HEK293 (cell line): ENCODE results near the gene MBP.
A peak's percentile ranks its signal among the peaks of the same experiment; 100 is the strongest.

Experiments used
- CTCF ChIA-PET: fragments of 350-600 bp; formaldehyde crosslinking; extraction: SDS; loops from one replicate; lab custom pipeline; 2021; ENCODE audit warnings: antibody characterized with exemption; lab: Yijun Ruan, JAX
- POLR2A ChIA-PET: fragments of 300-600 bp; formaldehyde crosslinking; extraction: SDS; loops from one replicate; lab custom pipeline; 2020; ENCODE audit warnings: antibody characterized with exemption, inconsistent platforms; lab: Yijun Ruan, JAX
- H3K27ac ChIP-seq: fragments of 200-500 bp; sonication (Bioruptor generic); 2 replicates; pipeline ENCODE4 v1.5.1; 2014; ENCODE audit warnings: low read depth, low read length, control low read depth, inconsistent platforms; ENCODE audit errors: extremely low read depth
- H3K36me3 ChIP-seq, 2 experiments: fragments of 200-500 bp in 1 of 2; sonication (Bioruptor generic) in 1 of 2; 1 replicate in 1 of 2; 2 replicates in 1 of 2; pipeline ENCODE4 v1.5.1; 2014 to 2017; ENCODE audit warnings: inconsistent platforms in 2 of 2, low read length in 2 of 2; ENCODE audit not compliant: control insufficient read depth in 2 of 2, insufficient read depth in 1 of 2
- H3K4me1 ChIP-seq: fragments of 200-500 bp; sonication (Bioruptor generic); 2 replicates; pipeline ENCODE4 v1.5.1; 2014; ENCODE audit warnings: mild to moderate bottlenecking, low read length, inconsistent platforms; ENCODE audit not compliant: control insufficient read depth, insufficient read depth
- H3K4me3 ChIP-seq: 2 replicates; pipeline ENCODE4 v1.5.1; 2011; ENCODE audit warnings: low read depth, mild to moderate bottlenecking, control low read depth, low read length, moderate library complexity
- H3K9me3 ChIP-seq: fragments of 200-500 bp; sonication (Bioruptor generic); 2 replicates; pipeline ENCODE4 v1.5.1; 2014; ENCODE audit warnings: low read depth, low read length, inconsistent platforms; ENCODE audit not compliant: control insufficient read depth, insufficient read depth
- KLF1 ChIP-seq: fragments of 450-650 bp; formaldehyde crosslinking; IDR thresholded peaks from 2 replicates; pipeline ENCODE4 v1.5.1; 2016; ENCODE audit warnings: missing biosample characterization, missing genetic modification characterization
- PRDM1 ChIP-seq: fragments of 450-650 bp; formaldehyde crosslinking; IDR thresholded peaks from 2 replicates; pipeline ENCODE4; 2016; ENCODE audit warnings: missing biosample characterization, missing genetic modification characterization
- SP3 ChIP-seq: fragments of 450-650 bp; formaldehyde crosslinking; IDR thresholded peaks from 2 replicates; pipeline ENCODE4 v1.5.1; 2016; ENCODE audit warnings: missing biosample characterization, missing genetic modification characterization
- TRIM28 ChIP-seq: IDR thresholded peaks from 2 replicates; pipeline ENCODE4 v1.6.1; 2011; ENCODE audit warnings: low read length, control low read depth, borderline replicate concordance
- WT1 ChIP-seq: fragments of 450-650 bp; formaldehyde crosslinking; IDR thresholded peaks from 2 replicates; pipeline ENCODE4 v1.5.1; 2016; ENCODE audit warnings: missing biosample characterization, missing genetic modification characterization
- ZBTB20 ChIP-seq: fragments of 450-650 bp; formaldehyde crosslinking; IDR thresholded peaks from 2 replicates; pipeline ENCODE4 v1.5.1; 2016; ENCODE audit warnings: missing biosample characterization, missing genetic modification characterization
- ZBTB26 ChIP-seq: fragments of 450-650 bp; formaldehyde crosslinking; optimal IDR thresholded peaks from 2 replicates; pipeline ENCODE3; 2016; ENCODE audit warnings: missing biosample characterization, mild to moderate bottlenecking, missing genetic modification characterization
- ZEB2 ChIP-seq: fragments of 450-650 bp; formaldehyde crosslinking; IDR thresholded peaks from 2 replicates; pipeline ENCODE4 v1.5.1; 2016; ENCODE audit warnings: missing biosample characterization, missing genetic modification characterization
- ZFP41 ChIP-seq: fragments of 450-650 bp; formaldehyde crosslinking; IDR thresholded peaks from 2 replicates; pipeline ENCODE4 v1.5.1; 2016; ENCODE audit warnings: missing biosample characterization, missing genetic modification characterization, borderline replicate concordance
- ZNF169 ChIP-seq: fragments of 450-650 bp; formaldehyde crosslinking; IDR thresholded peaks from 2 replicates; pipeline ENCODE4 v1.5.1; 2016; ENCODE audit warnings: missing biosample characterization, missing genetic modification characterization
- ZNF239 ChIP-seq: fragments of 450-650 bp; formaldehyde crosslinking; IDR thresholded peaks from 2 replicates; pipeline ENCODE4 v1.5.1; 2016; ENCODE audit warnings: missing biosample characterization, missing genetic modification characterization
- ZNF274 ChIP-seq, 2 experiments: fragments of 200-500 bp in 1 of 2; fragments of 450-650 bp in 1 of 2; sonication (Bioruptor generic) in 1 of 2; formaldehyde crosslinking in 1 of 2; IDR thresholded peaks; 2 replicates each; pipeline versions ENCODE4 v1.5.1 to v1.6.1; 2014 to 2016; ENCODE audit warnings: borderline replicate concordance in 1 of 2, inconsistent platforms in 1 of 2, low read length in 1 of 2, missing biosample characterization in 1 of 2, missing genetic modification characterization in 1 of 2
- ZNF391 ChIP-seq: fragments of 450-650 bp; formaldehyde crosslinking; IDR thresholded peaks from 2 replicates; pipeline ENCODE4 v1.5.1; 2016; ENCODE audit warnings: low read depth, missing biosample characterization, missing genetic modification characterization, borderline replicate concordance
- ZNF398 ChIP-seq: fragments of 450-650 bp; formaldehyde crosslinking; IDR thresholded peaks from 2 replicates; pipeline ENCODE4 v1.5.1; 2017; ENCODE audit warnings: missing biosample characterization, missing genetic modification characterization
- ZNF510 ChIP-seq: fragments of 450-650 bp; formaldehyde crosslinking; IDR thresholded peaks from 2 replicates; pipeline ENCODE4 v1.5.1; 2018; ENCODE audit warnings: mild to moderate bottlenecking, missing genetic modification characterization, missing biosample characterization; ENCODE audit not compliant: insufficient replicate concordance
- ZNF660 ChIP-seq: fragments of 450-650 bp; IDR thresholded peaks from 2 replicates; pipeline ENCODE4 v1.5.1; 2018; ENCODE audit warnings: missing biosample characterization, mild to moderate bottlenecking, missing genetic modification characterization
- ZSCAN16 ChIP-seq: fragments of 450-650 bp; formaldehyde crosslinking; IDR thresholded peaks from 2 replicates; pipeline ENCODE4 v1.5.1; 2016; ENCODE audit warnings: missing biosample characterization, missing genetic modification characterization
- ZXDB ChIP-seq: fragments of 450-650 bp; formaldehyde crosslinking; IDR thresholded peaks from 2 replicates; pipeline ENCODE4 v1.5.1; 2016; ENCODE audit warnings: missing biosample characterization, missing genetic modification characterization
- TF ChIP-seq, protein P1 (sequence below): fragments of 450-650 bp; formaldehyde crosslinking; IDR thresholded peaks from 2 replicates; pipeline ENCODE4 v1.5.0; 2017; ENCODE audit warnings: missing biosample characterization, missing genetic modification characterization, borderline replicate concordance

Gene MBP

DNA sequence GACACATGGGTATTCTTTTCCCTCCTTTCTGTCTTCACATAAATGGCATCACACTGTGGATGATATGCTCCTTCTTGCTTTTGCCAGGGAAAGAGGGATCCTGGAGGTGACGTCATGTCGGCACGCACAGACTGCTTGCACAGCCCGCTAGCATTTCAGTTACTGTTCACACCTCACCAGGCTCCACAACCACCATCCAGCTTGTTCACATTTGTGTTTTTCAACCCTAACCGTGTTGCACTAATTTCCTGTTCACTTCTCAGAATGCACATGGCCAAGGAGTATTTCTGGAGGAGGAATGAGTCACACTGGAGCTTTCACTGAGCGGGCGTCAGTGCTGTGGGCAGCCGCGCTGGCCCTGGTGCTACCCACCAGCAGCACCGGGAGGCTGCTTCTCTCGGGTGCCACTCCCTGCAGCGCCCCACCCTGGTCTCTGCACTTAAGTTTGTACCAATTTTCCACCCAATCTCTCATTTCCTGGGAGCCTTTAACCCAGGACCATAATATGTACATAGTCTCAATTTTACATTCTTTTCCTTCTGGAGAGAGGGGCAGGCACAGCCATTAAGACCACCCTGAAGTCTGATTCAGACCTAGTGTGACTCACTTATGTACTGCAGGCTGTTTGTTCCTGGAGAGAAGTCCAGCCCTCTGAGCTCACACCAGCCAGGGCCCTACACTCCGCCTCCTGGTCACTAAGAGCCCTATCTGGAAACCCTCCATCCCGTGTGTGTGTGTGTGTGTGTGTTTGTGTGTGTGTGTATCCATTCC, 65.1 kb downstream of the MBP start (continued):
- TF ChIP-seq ZNF274 (IDR thresholded peaks at IDR 0.05; ENCODE audit: low read length) (no peak), ZNF274 (tag by site-specific recombination; IDR thresholded peaks at IDR 0.05; ENCODE audit: borderline replicate concordance) (no peak)

DNA sequence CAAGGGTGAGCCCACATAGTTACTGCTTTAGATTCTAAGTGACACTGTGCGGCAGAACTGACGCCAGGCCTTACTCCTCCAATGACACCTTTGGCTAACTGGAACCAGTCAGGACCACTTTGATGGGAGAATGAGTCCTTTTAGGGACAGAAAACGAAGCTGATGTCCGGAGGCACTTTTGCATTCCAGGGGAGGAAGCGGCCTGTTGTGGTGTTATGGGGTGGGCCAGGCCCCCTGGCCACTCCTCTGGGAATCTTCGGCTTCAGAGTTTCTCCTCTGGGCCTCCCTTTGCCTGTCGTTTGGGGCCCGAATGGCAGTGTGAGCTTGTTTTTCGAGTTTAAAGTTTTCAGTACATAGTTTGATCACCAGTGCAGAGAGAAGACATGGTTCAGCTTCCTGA, 65.9 kb downstream of the MBP start:
- no peak overlapping the region for H3K27ac ChIP-seq
- H3K4me3 ChIP-seq = no peak overlapping the region
- H3K9me3 ChIP-seq = no peaks in the 10 kb centered on the region
- POLR2A ChIA-PET = no interaction called here
- H3K36me3 ChIP-seq = peaks cover 3 to 5% of the 10 kb centered on the region in 2 experiments
- no peak for TF ChIP-seq ZNF169 (tag by site-specific recombination)
- TF ChIP-seq ZXDB (tag by site-specific recombination) = no peak
- no peak for TF ChIP-seq TRIM28
- no peak for TF ChIP-seq ZNF660
- TF ChIP-seq ZBTB20 (tag by site-specific recombination) = no peak
- TF ChIP-seq ZBTB26 (tag by site-specific recombination) = no peak
- no peak for TF ChIP-seq SP3 (tag by site-specific recombination)
- TF ChIP-seq ZNF510 = no peak
- TF ChIP-seq KLF1 (tag by site-specific recombination) = no peak
- no peak for TF ChIP-seq WT1 (tag by site-specific recombination)
- no peak for TF ChIP-seq ZSCAN16
- TF ChIP-seq ZFP41 = no peak
- TF ChIP-seq ZEB2 (tag by site-specific recombination) = no peak
- TF ChIP-seq, protein P1, sequence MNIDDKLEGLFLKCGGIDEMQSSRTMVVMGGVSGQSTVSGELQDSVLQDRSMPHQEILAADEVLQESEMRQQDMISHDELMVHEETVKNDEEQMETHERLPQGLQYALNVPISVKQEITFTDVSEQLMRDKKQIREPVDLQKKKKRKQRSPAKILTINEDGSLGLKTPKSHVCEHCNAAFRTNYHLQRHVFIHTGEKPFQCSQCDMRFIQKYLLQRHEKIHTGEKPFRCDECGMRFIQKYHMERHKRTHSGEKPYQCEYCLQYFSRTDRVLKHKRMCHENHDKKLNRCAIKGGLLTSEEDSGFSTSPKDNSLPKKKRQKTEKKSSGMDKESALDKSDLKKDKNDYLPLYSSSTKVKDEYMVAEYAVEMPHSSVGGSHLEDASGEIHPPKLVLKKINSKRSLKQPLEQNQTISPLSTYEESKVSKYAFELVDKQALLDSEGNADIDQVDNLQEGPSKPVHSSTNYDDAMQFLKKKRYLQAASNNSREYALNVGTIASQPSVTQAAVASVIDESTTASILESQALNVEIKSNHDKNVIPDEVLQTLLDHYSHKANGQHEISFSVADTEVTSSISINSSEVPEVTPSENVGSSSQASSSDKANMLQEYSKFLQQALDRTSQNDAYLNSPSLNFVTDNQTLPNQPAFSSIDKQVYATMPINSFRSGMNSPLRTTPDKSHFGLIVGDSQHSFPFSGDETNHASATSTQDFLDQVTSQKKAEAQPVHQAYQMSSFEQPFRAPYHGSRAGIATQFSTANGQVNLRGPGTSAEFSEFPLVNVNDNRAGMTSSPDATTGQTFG (tag by site-specific recombination) = no peak
- TF ChIP-seq, all 188 proteins: peak for 0
- no peaks in the 10 kb centered on the region for H3K4me1 ChIP-seq
- CTCF ChIA-PET = interaction anchor here (1.2 kb wide), 1 partner anchor 67 kb away, joined by 7 read pairs; no protein-coding TSS in a partner anchor

- Histone ChIP-seq H3K27ac (no peak overlapping the region), H3K9me3 (no peaks in the 10 kb centered on the region), H3K36me3 (peaks cover 3 to 5% of the 10 kb centered on the region in 2 experiments), H3K4me1 (no peaks in the 10 kb centered on the region), H3K4me3 (no peak overlapping the region)
- CTCF ChIA-PET = interaction anchor here (1.2 kb wide), 1 partner anchor 66 kb away, joined by 7 read pairs; no protein-coding TSS in a partner anchor
- 0 out of 2 replicates have a peak, but pooled peaks have one; percentile 22 for TF ChIP-seq ZNF391 (tag by site-specific recombination)
- TF ChIP-seq PRDM1 (tag by site-specific recombination) = peak; percentile 52; the same call in 1 of the 2 replicates
- no peak for TF ChIP-seq ZNF398 (tag by site-specific recombination)
- no peak for TF ChIP-seq ZNF239
- TF ChIP-seq, protein P1 (tag by site-specific recombination) = no peak
- POLR2A ChIA-PET = no interaction called here
Observed at GRCh38 chr18:77066101-77066500, 66.5 kb downstream of the MBP start.
